OCI-LY1 (cell line): ENCODE results near the gene CEP83.

Experiments used
- CTCF ChIP-seq: fragments of 200-600 bp; sonication (generic), shearing (Covaris generic); IDR thresholded peaks from 2 replicates; pipeline ENCODE4 v1.5.1; 2017; ENCODE audit warnings: mild to moderate bottlenecking, antibody characterized with exemption, low read length, moderate library complexity, mixed read lengths
- EZH2 ChIP-seq: fragments of 200-600 bp; sonication (generic), shearing (Covaris generic); IDR thresholded peaks from 2 replicates; pipeline ENCODE4 v1.8.0; 2017; ENCODE audit warnings: borderline replicate concordance, mixed run types, mild to moderate bottlenecking, antibody characterized with exemption, low read length, moderate library complexity, mixed read lengths

- TF ChIP-seq CTCF (no peak), EZH2 (no peak)
These were observed 194.1 kb downstream of the CEP83 start for GRCh38 chr12:94265539-94265938.
